ENCODE measurements around the gene C1QTNF6. TPM values are rescaled to one million over a fixed set of nuclear protein-coding genes. Genes with fewer than 3 reads are reported as not detected.

The C1QTNF6 gene
- total RNA-seq, 1 experiment from 2014 or later, result 25.0 TPM

DNA sequence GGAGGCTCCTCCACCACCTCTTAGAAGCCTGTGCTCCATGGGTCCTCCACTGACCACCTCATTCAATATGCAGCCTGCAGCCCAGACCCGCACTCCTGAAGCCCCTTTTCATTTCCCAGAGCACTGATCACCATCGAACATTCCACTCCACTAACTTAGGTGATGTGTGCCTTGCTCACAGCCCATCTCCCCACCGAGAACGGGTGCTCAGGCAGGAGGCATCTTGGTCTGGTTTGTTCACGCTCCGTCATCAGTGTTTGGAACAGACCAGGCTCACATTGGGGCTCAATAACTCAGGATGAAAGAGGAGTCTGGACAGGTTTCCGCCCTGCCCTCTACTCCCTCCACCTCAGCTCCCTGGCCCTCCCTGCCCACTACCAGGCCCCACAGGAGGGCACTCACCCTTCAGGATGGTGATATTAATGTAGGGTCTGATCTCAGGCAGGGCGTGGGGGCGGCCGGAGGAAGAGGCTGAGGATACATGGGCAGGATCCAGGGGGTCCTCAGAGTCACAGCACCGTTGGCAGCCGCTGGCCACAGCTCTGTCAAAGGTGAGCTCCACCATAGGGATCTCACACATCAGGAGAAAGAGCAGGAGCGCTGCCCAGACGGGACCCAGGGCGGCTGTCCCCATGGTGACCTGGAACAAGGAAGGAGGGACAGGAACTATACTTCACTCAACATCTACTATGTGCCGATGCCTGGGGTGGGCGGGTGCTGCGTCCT is 3.1 kb downstream of the C1QTNF6 start:
- Histone ChIP-seq H3K9me3 (ENCODE audit: control insufficient read depth, insufficient read depth, low read depth, low read length) (no peaks in the 10 kb centered on the region), H3K4me3 (ENCODE audit: low read depth in 2 of 2, low read length in 2 of 2) (no peak overlapping the region), H3K27me3 (ENCODE audit: control insufficient read depth, insufficient read depth, low read length) (no peaks in the 10 kb centered on the region), H3K27ac (ENCODE audit: low read length) (peak overlapping the region; percentile 51; the same call in 1 of the 2 replicates), H3K4me1 (ENCODE audit: control insufficient read depth, insufficient read depth, low read length) (peaks cover 44% of the 10 kb centered on the region), H3K36me3 (ENCODE audit: control insufficient read depth, insufficient read depth, low read length) (no peaks in the 10 kb centered on the region)
- no peak for DNase-seq (ENCODE audit: low read depth, low spot score)
- ChIA-PET POLR2A (no interaction called here), CTCF (no interaction called here)
- no peak for ATAC-seq
- in situ Hi-C loops (cut with HindIII; ENCODE audit: low pct_unique_long_range_greater_than_20kb, low sequenced_read_pairs), result no loop called here
- no peak for TF ChIP-seq SIN3A (IDR thresholded peaks at IDR 0.05; ENCODE audit: borderline replicate concordance, insufficient read depth, low read depth, low read length)
- no peak for TF ChIP-seq TCF7L2 (IDR thresholded peaks at IDR 0.05; ENCODE audit: low read depth, low read length)
- TF ChIP-seq, protein P1, sequence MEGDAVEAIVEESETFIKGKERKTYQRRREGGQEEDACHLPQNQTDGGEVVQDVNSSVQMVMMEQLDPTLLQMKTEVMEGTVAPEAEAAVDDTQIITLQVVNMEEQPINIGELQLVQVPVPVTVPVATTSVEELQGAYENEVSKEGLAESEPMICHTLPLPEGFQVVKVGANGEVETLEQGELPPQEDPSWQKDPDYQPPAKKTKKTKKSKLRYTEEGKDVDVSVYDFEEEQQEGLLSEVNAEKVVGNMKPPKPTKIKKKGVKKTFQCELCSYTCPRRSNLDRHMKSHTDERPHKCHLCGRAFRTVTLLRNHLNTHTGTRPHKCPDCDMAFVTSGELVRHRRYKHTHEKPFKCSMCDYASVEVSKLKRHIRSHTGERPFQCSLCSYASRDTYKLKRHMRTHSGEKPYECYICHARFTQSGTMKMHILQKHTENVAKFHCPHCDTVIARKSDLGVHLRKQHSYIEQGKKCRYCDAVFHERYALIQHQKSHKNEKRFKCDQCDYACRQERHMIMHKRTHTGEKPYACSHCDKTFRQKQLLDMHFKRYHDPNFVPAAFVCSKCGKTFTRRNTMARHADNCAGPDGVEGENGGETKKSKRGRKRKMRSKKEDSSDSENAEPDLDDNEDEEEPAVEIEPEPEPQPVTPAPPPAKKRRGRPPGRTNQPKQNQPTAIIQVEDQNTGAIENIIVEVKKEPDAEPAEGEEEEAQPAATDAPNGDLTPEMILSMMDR (IDR thresholded peaks at IDR 0.05), result no peak
- no peak for TF ChIP-seq POLR2AphosphoS5 (IDR thresholded peaks at IDR 0.05; ENCODE audit: low read depth, low read length)
- TF ChIP-seq, protein P2, sequence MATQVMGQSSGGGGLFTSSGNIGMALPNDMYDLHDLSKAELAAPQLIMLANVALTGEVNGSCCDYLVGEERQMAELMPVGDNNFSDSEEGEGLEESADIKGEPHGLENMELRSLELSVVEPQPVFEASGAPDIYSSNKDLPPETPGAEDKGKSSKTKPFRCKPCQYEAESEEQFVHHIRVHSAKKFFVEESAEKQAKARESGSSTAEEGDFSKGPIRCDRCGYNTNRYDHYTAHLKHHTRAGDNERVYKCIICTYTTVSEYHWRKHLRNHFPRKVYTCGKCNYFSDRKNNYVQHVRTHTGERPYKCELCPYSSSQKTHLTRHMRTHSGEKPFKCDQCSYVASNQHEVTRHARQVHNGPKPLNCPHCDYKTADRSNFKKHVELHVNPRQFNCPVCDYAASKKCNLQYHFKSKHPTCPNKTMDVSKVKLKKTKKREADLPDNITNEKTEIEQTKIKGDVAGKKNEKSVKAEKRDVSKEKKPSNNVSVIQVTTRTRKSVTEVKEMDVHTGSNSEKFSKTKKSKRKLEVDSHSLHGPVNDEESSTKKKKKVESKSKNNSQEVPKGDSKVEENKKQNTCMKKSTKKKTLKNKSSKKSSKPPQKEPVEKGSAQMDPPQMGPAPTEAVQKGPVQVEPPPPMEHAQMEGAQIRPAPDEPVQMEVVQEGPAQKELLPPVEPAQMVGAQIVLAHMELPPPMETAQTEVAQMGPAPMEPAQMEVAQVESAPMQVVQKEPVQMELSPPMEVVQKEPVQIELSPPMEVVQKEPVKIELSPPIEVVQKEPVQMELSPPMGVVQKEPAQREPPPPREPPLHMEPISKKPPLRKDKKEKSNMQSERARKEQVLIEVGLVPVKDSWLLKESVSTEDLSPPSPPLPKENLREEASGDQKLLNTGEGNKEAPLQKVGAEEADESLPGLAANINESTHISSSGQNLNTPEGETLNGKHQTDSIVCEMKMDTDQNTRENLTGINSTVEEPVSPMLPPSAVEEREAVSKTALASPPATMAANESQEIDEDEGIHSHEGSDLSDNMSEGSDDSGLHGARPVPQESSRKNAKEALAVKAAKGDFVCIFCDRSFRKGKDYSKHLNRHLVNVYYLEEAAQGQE (IDR thresholded peaks at IDR 0.05; ENCODE audit: insufficient read depth in 1 of 2, low read depth in 2 of 2, low read length in 1 of 2), result no peak
- intact Hi-C loops (cut with micrococcal nuclease; ENCODE audit: unreplicated experiment), result no loop called here
- BruUV-seq (replicated peaks), result no TSS peak

DNA sequence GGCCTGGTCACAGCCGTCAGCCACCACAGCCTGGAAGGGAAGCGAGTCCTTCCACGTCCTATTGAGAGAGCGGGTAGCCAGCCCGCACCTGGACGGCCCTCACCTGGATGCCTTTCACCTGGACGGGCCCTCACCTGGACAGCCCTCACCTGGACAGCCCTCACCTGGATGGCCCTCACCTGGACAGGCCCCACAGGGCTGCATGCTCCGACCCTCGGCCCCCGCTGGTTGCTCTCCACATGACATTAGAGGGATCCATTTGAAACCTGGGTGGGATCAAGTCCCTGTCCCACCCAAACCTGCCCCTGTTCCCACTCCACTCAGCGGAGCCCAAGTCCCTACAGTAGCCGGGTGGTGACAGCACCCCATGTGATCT is 3.7 kb downstream of the C1QTNF6 start:
- intact Hi-C loops (cut with micrococcal nuclease; ENCODE audit: unreplicated experiment) (no loop called here), in situ Hi-C loops (cut with HindIII; ENCODE audit: low pct_unique_long_range_greater_than_20kb, low sequenced_read_pairs) (no loop called here)
- CTCF ChIA-PET, result no interaction called here
- POLR2A ChIA-PET, result interaction anchor here (0.6 kb wide), 1 partner anchor 52 kb away, joined by 3 read pairs; no protein-coding TSS in a partner anchor
- no peaks in the 10 kb centered on the region for H3K9me3 ChIP-seq (ENCODE audit: control insufficient read depth, insufficient read depth, low read depth, low read length)
- no peak for TF ChIP-seq SIN3A (IDR thresholded peaks at IDR 0.05; ENCODE audit: borderline replicate concordance, insufficient read depth, low read depth, low read length)
- TF ChIP-seq, protein P2 (IDR thresholded peaks at IDR 0.05; ENCODE audit: insufficient read depth in 1 of 2, low read depth in 2 of 2, low read length in 1 of 2), result no peak
- no peak for TF ChIP-seq TCF7L2 (IDR thresholded peaks at IDR 0.05; ENCODE audit: low read depth, low read length)
- no peak for TF ChIP-seq POLR2AphosphoS5 (IDR thresholded peaks at IDR 0.05; ENCODE audit: low read depth, low read length)
- TF ChIP-seq, protein P1 (IDR thresholded peaks at IDR 0.05), result no peak
- H3K27ac ChIP-seq (ENCODE audit: low read length), result no peak overlapping the region
- no peak for DNase-seq (ENCODE audit: low read depth, low spot score)
- H3K36me3 ChIP-seq (ENCODE audit: control insufficient read depth, insufficient read depth, low read length), result no peaks in the 10 kb centered on the region
- peaks cover 38% of the 10 kb centered on the region for H3K4me1 ChIP-seq (ENCODE audit: control insufficient read depth, insufficient read depth, low read length)
- no peaks in the 10 kb centered on the region for H3K27me3 ChIP-seq (ENCODE audit: control insufficient read depth, insufficient read depth, low read length)
- BruUV-seq (replicated peaks), result no TSS peak
- ATAC-seq, result no peak
- H3K4me3 ChIP-seq (ENCODE audit: low read depth in 2 of 2, low read length in 2 of 2), result no peak overlapping the region

Data from Panc1 (cell line).